TTC549 (cell line): Measurements from ENCODE around the gene CTLA4.
"Not testable (repeated sequence)": the region's sequence is repeated elsewhere in the genome, so short reads cannot be mapped to it uniquely, and the experiment has no call there.

Experiments
- FAIRE-seq: peaks from 2 replicates; lab custom pipeline; 2012; peaks lifted over from hg19 to GRCh38; lab: Jason Lieb, UNC

CTLA4 gene

DNA sequence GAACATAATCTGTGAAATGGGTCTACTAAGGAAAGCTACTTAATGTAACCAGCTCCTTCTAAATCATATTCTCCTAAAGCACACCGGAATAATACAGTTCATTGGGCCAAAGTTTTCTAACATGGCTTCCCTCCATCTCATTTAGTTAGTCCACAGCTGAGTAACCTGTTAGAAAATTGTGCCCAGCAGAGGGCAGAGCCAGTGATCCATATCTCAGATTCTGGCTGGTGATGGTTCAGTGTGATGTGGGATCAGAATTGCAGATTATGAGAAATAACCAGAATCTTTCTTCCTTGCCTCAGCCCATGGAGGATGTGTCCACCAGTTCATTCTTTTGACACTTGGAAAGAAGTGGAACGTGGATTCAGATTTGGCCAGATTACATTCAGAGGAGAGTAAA lies 9.4 kb upstream of the CTLA4 start:
- no peak for FAIRE-seq

DNA sequence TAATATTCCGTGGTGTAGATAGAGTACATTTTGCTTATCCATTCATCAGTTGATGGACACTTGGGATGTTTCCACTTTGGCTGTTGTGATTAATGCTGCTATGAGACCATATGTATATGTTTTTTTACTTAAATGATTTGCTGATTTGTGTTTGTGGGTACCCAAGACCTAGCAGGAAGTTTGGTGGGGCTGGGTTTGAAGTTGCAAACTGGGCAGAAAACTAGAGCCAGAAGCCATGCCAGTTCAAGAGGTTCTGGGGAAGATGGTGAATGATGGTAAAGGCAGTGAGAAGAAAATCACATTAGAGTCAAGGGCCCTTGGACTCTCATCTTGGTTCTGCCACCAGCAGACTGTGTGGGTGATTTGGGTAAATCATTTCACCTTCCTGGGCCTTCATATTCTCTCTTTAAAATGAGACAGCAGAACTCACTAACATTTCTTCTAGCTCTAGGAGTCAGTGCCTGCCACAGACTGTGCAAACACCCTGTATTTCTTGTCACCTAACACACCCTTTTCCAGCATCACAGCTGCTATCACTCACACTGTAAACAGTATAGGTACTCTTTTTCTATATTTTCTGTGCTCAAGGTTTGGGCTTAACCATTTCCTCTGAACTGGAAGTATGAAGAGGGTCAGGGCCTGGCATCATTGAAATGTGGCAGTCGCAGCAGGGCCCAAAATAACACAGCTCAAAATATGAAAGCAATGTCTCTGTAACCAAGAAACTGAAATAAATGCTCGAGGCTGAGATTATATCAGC lies 8.4 kb upstream of the CTLA4 start:
- no peak for FAIRE-seq

DNA sequence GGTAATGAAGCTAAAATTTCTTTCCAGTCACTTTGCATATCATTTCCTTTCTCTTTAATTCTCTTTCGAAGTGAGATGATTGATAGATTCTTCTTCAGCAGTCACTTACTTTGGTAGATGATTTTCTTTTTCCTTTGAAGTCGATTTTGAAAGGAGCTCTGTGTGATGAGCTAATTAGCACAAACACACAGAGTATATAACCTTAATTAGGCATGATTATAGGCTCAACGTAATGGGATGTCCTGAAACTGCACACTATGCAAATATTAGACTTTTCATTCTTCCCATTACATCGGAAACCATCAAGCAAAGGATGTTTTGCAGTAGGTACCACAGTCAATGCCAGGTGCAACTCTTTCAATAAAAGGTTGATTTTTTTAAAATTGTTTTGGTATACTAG lies 6.4 kb upstream of the CTLA4 start:
- no peak for FAIRE-seq

DNA sequence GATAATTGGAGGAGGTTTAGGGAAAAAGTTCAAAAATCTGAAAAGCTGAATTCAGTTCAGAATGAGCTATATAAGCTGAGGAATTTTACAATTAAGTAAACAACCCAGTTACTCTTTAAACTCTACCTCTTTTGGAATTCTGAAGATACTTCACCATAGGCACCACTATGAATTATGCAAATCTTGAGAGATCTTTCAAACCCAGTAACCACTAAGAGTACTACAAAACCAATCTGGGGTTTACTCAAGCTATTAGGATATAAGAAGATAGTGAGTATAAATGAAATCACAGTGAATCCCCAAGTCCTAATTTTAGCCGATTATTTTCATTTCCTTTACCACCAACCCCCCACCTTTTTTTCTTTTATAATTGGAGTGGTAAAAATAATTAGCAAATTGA lies 6.0 kb upstream of the CTLA4 start:
- FAIRE-seq: no peak

DNA sequence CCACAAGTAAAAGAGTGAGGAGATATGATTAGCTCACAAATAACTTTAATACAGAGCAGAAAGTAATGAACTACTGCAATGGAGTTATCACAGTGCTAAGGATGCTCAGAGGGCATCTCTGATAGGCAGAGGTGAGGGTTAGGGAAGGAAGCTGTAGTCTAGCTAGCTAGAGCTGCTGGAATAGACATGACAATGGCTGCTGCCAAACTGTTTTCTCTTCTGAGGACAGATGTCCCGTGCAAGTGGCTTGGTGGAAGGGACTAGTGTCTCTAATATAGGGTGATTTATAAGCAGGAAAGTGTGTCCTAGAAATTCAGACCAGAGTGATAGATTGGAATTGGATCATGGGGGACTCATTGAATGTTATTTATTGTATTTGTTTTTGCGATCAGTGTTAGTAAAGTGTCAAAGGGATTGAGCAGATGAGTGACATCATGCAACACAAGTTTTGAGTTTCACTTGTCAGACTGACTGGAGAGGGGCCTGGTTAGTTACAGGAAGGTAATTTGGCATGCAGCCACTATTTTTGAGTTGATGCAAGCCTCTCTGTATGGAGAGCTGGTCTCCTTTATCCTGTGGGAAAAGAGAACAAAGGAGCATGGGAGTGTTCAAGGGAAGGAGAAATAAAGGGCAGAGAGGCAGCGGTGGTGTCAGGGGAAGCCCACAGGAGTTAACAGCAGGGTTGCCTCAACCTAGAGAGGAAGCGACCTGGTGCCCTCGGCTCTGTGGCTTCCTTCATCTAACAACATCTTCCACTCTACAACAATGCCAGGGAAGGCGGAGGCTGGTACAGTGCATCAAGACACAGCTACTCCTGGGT lies 1.9 kb downstream of the CTLA4 start:
- no peak for FAIRE-seq

DNA sequence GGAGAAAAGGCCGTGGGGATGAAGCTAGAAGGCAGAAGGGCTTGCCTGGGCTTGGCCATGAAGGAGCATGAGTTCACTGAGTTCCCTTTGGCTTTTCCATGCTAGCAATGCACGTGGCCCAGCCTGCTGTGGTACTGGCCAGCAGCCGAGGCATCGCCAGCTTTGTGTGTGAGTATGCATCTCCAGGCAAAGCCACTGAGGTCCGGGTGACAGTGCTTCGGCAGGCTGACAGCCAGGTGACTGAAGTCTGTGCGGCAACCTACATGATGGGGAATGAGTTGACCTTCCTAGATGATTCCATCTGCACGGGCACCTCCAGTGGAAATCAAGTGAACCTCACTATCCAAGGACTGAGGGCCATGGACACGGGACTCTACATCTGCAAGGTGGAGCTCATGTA lies 2.9 kb downstream of the CTLA4 start:
- FAIRE-seq: no peak

DNA sequence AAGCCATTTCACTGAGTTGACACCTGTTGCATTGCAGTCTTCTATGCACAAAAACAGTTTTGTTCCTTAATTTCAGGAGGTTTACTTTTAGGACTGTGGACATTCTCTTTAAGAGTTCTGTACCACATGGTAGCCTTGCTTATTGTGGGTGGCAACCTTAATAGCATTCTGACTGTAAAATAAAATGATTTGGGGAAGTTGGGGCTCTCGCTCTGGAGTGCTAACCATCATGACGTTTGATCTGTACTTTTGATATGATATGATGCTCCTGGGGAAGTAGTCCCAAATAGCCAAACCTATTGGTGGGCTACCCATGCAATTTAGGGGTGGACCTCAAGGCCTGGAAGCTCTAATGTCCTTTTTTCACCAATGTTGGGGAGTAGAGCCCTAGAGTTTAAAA lies 3.4 kb downstream of the CTLA4 start:
- FAIRE-seq: no peak

DNA sequence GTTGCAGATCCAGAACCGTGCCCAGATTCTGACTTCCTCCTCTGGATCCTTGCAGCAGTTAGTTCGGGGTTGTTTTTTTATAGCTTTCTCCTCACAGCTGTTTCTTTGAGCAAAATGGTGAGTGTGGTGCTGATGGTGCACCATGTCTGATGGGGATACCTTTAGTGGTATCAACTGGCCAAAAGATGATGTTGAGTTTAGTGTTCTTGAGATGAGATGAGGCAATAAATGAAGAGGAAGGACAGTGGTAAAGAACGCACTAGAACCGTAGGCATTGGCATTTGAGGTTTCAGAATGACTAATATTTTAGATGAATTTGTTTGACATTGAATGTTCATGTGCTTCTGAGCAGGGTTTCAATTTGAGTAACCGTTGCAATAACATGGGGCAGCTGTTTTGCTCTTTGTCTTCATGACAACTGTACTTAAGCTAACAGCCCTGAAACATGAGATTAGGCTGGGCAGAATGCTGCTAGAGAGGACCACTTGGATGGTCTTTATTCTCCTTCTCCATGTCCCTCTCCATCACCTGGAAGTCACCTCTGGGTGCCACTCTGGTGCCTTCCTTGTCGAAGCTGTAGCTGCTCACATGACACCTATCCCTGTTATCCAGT lies 3.9 kb downstream of the CTLA4 start:
- FAIRE-seq: no peak

DNA sequence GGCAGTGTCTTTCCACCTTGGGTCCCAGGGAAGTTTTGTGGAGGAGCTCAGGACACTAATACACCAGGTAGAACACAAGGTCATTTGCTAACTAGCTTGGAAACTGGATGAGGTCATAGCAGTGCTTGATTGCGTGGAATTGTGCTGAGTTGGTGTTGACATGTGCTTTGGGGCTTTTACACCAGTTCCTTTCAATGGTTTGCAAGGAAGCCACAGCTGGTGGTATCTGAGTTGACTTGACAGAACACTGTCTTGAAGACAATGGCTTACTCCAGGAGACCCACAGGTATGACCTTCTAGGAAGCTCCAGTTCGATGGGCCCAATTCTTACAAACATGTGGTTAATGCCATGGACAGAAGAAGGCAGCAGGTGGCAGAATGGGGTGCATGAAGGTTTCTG lies 5.9 kb downstream of the CTLA4 start:
- FAIRE-seq: no peak

DNA sequence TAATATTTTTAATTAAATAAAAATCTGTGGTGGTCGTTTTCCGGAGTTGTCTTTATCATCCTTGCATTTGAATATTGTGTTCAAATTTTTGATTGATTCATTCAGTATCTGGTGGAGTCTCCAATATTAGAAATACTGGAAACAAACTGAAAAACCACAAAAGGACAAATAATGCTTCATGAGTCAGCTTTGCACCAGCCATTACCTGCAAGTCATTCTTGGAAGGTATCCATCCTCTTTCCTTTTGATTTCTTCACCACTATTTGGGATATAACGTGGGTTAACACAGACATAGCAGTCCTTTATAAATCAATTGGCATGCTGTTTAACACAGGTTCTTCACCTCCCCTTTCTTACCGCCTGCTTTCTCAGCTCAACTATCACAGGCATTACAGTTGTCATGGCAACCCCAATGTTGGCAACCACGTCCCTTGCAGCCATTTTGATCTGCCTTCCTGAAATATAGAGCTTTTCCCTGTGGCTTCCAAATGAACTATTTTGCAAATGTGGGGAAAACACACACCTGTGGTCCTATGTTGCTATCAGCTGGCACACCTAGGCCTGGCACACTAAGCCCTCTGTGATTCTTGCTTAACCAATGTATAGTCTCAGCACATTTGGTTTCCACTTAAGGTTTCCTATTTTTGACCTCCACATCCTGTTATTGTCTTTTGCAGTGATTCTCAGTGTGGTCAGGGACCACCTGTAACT lies 6.5 kb downstream of the CTLA4 start:
- FAIRE-seq: no peak

DNA sequence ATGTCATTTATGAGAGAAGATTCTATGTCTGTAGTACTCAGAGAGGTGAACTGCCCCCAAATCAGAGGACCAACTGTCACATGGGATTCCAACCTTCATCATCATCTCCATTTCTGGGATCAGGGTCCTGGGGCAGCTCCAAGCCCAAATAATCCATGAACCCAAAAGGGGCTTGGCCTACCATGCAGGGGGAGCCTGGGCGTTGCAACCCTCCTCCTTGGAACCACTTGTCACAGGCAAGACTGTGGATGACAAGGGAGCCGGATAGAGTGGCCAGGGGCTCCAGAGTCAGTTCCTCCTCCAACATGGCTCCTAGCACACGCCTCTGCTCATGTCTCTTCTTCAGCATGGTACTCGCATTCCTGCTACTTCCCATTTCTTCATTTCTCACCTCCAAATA lies 7.9 kb downstream of the CTLA4 start:
- FAIRE-seq: no peak

DNA sequence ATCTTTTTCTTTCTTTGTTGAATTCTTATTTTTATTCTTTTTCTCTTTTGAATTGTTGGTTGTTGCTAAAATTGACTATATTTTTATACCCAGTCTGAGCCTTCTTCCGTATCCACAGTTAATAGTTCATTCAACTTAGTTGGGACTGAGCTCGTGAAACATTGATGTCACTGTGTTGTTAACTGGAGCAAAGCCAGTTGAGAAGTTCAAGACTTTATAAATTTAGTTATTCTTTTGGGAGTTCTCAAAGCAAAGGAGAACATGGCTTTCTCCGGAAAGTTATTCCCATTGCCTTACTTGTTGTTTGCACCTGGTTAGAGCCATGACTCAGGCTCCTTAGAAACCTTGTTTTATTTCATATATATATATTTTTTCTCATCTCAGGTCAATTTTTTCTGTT lies 8.8 kb downstream of the CTLA4 start:
- FAIRE-seq: no peak

DNA sequence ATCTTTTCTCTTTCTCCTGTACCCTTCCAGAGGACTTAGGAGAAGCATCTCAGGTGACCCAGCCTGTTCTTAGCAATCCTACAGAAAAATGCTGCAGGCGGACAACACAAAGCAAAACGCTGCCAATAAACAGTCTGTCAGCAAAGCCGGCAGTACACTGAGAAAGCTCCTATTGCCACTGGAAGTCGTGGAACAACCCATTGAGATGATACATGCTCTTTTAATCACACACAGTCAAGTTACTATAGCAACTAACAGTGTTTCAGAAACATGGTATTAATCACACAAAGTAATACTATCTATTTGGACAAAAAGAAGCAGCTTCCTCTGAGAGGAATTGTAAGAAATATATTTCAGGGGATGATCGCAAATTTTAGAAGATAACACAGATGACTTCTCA lies 10.5 kb downstream of the CTLA4 start:
- no peak for FAIRE-seq

DNA sequence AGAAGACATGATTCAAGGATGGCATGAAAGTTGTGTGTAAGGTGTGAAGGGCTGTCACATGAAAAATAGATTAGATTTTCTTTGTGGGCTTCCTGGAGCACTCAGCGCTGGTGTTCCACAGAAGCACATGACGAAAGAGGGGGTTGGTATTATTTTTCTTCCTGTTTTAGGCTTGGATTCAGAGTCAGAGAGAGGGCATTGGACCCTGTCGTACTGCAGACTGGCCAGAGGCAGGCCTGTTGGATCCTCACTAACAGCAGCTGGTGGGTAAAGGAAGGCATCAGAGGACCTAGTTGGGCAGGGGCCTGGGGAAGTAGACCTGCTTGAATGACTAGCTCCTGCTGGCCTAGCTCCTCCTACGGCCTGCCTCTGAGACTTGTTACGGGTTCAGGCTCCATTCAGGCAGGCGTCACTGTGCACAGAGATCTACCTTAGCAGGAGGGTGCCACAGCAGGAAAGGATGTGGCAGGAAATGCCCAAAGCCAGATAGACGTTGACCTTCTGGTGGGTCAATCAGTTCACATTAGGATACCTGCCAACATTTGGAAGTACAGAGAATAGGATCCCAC lies 13.1 kb downstream of the CTLA4 start:
- no peak for FAIRE-seq

DNA sequence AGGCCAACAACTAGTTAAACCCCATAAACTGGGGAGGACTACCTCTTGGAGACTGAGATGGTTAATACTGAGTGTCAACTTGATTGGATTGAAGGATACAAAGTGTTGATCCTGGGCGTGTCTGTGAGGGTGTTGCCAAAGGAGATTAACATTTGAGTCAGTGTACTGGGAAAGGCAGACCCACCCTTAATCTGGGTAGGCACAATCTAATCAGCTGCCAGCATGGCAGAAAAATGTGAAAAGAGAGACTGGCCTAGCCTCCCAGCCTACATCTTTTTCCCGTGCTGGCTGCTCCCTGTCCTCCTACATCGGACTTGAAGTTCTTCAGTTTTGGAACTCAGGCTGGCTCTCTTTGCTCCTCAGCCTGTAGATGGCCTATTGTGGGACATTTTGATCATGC lies 13.6 kb downstream of the CTLA4 start:
- not testable (repeated sequence) for FAIRE-seq

DNA sequence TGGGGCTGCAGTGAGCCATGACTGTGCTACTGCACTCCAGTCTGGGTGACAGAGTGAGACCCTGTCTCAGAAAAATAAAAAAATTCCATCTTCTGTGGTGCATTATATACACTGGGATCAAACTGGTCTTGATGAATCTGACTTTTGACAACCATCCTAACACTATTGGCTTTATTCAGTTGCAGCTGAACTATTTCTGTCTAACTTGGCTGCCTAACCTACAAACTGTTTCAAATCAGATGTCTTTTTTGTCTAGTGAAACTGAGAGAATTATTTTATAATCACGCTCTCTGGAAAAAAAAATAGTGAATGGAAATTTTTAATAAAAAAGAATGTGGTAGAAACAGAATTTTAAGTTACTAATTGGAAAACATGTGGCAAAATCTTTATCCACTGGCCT lies 15.0 kb downstream of the CTLA4 start:
- no peak for FAIRE-seq

DNA sequence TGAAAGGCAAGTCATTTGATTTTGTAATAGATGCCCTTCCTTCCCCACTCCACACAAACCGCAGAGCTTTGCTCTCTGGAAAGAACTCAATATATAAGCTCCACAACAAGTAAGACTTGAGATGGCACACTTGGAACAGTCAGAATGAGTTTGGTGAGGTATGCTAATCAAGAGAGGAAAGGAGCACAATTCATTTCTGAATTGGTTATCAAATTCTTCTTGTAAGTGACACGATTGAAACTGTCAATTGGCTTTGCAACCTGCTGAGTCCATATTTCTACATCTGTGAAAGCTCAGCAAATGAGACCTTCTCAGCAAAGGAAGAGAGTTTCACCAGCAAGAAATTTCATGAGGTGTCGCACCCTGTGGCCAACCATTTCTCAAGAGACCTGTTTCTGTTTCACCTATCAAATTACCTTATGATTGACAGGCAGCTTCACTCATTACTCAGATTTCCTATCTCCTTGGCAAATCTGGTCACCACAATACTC lies 19.1 kb downstream of the CTLA4 start:
- no peak for FAIRE-seq

DNA sequence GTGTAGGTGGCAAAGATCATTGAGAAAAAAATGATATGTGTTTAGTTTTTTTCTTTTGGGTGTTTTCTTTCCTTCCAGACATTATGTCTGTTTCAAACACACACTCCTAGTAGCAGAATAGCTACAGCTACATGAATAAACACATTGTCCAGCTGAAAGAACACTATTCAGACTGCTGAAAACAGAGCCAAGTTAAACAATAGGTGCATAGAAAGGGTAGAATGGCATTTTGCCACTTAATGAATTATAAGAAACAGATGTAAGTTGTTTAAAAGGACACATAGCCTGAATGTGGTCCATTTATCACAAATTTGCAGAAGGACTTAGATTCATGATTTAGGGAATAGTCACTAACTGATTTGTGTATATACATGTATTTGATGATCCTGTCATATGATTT lies 20.1 kb downstream of the CTLA4 start:
- no peak for FAIRE-seq

DNA sequence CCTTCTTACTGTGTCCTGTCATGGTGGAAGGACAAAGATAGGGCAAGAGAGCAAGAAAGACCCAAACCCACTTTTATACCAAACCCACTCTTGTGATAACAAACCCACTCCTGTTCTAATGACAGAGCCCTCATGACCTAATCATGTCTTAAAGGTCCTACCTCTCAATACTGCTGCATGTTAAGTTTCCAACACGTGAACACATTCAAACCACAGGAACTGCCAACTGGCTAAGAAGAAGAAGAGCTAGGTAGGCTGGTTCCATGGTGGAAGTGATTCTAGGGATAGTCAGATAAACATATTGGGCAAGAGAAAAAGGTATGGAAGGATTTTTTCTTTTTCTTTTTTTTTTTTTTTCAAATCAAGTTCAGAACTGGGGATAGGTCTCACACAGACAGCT lies 22.0 kb downstream of the CTLA4 start:
- FAIRE-seq: no peak

DNA sequence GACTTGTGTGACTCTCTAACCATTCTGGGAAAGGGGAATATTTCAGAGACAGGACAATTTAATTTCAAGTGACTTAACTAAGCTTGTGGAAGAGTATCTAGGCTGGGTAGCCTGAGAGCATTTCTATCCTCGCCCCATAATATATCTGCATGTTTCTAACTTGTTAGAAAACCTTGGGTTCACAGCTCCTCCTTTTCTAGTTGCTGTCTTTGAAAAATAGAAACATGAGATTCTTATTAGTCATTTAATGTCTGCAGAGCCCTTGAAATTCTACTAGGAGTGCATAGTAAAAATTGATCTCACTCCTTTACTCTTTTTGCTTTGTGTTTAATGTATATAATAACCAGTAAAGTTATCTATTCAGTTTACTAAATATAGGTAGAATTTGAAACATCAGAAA lies 22.4 kb downstream of the CTLA4 start:
- no peak for FAIRE-seq

DNA sequence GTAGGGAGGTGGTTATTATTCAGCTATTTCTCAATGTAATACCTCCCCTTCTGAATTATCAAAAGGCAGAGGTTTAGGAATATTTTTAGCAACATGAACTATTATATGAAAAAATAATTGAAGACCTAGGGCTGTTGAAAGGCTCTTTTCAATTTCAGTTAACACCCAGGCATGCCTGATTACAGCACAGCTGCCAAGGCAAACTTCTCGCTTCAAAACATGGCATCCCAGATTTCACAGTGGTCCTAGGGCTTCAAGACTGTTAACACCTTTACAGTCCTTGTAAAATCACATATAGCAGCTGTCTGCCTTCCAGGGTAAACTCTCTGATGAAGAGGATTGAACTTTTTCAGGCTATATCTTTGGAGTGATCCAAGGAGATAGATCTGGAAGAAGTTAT lies 23.2 kb downstream of the CTLA4 start:
- FAIRE-seq: no peak

DNA sequence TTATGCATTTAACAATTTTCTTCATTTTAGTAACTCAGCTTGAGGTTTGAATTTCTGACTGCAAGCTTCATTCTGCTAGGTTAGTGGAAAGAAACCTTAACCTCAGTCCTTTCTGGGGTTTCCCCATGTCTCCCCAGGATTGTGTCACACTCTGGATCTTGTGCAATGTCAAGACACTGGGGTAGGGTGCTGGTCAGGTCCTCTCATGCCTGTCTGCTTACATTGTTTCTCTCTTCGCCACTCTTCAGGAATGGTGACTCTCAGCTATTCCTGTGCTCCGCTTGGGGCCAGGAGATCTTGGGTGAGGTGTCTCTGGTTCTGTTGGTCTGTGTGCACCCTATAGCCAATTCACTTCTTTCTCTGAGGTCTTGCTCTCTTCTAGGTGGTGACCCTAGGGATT lies 23.9 kb downstream of the CTLA4 start:
- no peak for FAIRE-seq
